ENCODE data around the gene SNRPE. TPM values are rescaled to one million over a fixed set of nuclear protein-coding genes. Genes with fewer than 3 reads are reported as not detected.
"Not testable (repeated sequence)": the region's sequence is repeated elsewhere in the genome, so short reads cannot be mapped to it uniquely, and the experiment has no call there.

The SNRPE gene
- total RNA-seq, 1 experiment from 2014 or later = 288 TPM

DNA sequence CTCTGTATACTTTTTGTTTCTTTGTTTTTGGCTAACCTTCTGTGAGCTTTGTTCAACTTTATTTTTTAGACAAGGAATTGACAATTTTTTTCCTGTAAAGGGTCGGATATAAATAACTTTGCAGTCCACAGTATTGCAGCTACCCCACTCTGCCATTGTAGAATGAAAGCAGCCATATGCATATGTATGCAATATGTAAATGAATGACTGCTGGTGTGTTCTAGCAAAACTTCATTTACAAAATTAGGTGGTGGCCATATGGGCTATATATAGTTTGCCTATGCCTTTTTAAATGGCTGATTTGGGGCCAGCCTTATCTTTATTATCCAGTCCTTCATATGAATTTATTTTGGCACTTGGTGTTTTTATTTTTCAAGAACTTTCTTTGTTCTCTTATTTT lies 18.0 kb upstream of the SNRPE start:
- Histone ChIP-seq H3K4me2 (ENCODE audit: low read length) (no peak overlapping the region), H4K20me1 (ENCODE audit: insufficient read depth) (0 out of 2 replicates have a peak, but pooled peaks cover 4% of the 10 kb centered on the region), H3K9me2 (ENCODE audit: insufficient read depth) (no peaks in the 10 kb centered on the region), H3K36me3 (ENCODE audit: control insufficient read depth in 1 of 2, insufficient read depth in 2 of 2, low read length in 2 of 2) (peaks cover 41 to 52% of the 10 kb centered on the region in 2 experiments), H3K9me3 (ENCODE audit: control insufficient read depth in 1 of 2, insufficient read depth in 1 of 2, low read depth in 1 of 2, low read length in 2 of 2) (no peaks in the 10 kb centered on the region), H3K4me3 (replicated peaks in 1 of 2; ENCODE audit: low read depth in 1 of 2, low read length in 2 of 2) (no peak overlapping the region), H3K79me2 (ENCODE audit: insufficient read depth, low read length) (peaks cover 15% of the 10 kb centered on the region; the same call in 1 of the 2 replicates), H3K27me3 (ENCODE audit: insufficient read depth, low read length) (no peaks in the 10 kb centered on the region), H2AFZ (ENCODE audit: low read depth, low read length, poor library complexity, severe bottlenecking) (no peak overlapping the region), H3K4me1 (ENCODE audit: control insufficient read depth in 1 of 2, insufficient read depth in 2 of 2, low read length in 2 of 2) (no peaks in the 10 kb centered on the region), H3K9ac (ENCODE audit: low read length) (no peak overlapping the region), H3K27ac (ENCODE audit: low read depth, low read length) (no peak overlapping the region)
- RAD21 ChIA-PET (ENCODE audit: low non-redundant PET in 1 of 2, low total read pairs in 2 of 2, uncharacterized antibody in 2 of 2, unreplicated experiment in 2 of 2) = no interaction called here
- no peak for DNase-seq (ENCODE audit: low read depth, low spot score)
- BruUV-seq (replicated peaks) = no TSS peak
- no peak for TF ChIP-seq ZNF274 (IDR thresholded peaks at IDR 0.05; ENCODE audit: low read depth, low read length)
- TF ChIP-seq, protein P1, sequence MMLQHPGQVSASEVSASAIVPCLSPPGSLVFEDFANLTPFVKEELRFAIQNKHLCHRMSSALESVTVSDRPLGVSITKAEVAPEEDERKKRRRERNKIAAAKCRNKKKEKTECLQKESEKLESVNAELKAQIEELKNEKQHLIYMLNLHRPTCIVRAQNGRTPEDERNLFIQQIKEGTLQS (IDR thresholded peaks at IDR 0.05) = no peak
- no peak for TF ChIP-seq RAD21 (IDR thresholded peaks at IDR 0.05; ENCODE audit: low read depth)
- TF ChIP-seq FOSL1 (IDR thresholded peaks at IDR 0.05; ENCODE audit: low read depth) = no peak
- TF ChIP-seq, protein P2, sequence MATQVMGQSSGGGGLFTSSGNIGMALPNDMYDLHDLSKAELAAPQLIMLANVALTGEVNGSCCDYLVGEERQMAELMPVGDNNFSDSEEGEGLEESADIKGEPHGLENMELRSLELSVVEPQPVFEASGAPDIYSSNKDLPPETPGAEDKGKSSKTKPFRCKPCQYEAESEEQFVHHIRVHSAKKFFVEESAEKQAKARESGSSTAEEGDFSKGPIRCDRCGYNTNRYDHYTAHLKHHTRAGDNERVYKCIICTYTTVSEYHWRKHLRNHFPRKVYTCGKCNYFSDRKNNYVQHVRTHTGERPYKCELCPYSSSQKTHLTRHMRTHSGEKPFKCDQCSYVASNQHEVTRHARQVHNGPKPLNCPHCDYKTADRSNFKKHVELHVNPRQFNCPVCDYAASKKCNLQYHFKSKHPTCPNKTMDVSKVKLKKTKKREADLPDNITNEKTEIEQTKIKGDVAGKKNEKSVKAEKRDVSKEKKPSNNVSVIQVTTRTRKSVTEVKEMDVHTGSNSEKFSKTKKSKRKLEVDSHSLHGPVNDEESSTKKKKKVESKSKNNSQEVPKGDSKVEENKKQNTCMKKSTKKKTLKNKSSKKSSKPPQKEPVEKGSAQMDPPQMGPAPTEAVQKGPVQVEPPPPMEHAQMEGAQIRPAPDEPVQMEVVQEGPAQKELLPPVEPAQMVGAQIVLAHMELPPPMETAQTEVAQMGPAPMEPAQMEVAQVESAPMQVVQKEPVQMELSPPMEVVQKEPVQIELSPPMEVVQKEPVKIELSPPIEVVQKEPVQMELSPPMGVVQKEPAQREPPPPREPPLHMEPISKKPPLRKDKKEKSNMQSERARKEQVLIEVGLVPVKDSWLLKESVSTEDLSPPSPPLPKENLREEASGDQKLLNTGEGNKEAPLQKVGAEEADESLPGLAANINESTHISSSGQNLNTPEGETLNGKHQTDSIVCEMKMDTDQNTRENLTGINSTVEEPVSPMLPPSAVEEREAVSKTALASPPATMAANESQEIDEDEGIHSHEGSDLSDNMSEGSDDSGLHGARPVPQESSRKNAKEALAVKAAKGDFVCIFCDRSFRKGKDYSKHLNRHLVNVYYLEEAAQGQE (IDR thresholded peaks at IDR 0.05; ENCODE audit: low read depth) = no peak
- no peak for TF ChIP-seq TCF7L2 (IDR thresholded peaks at IDR 0.05; ENCODE audit: borderline replicate concordance, extremely low read depth, insufficient read depth, insufficient read length)
- TF ChIP-seq SIN3A (IDR thresholded peaks at IDR 0.05; ENCODE audit: low read depth) = no peak
- no peak for TF ChIP-seq ELF1 (IDR thresholded peaks at IDR 0.05; ENCODE audit: borderline replicate concordance, low read depth)
- CTCF ChIA-PET = interaction anchor here (0.7 kb wide), 1 partner anchor 319 kb away, joined by 3 read pairs; no protein-coding TSS in a partner anchor
- intact Hi-C loops (cut with micrococcal nuclease) = no loop called here
- ATAC-seq = no peak
- POLR2A ChIA-PET = no interaction called here

DNA sequence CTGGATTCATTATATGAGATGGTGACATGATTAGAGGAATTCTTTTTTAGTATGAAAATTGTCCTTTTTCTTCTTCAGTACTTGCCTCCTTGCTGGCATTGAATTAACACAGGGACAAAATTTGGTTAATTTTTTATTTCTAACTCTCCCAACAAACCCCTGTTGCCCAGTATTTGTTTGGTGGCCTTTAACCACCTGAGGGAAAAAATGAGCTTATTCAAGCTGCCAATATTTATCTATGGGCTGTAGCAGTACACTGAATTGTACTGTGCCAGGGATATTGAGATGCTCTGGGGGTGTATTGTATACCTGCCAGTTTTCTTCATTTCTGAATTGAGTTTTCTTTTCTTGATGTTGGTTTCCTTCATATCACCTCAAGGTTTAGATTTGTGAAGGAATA lies 8.3 kb upstream of the SNRPE start:
- H3K4me3 ChIP-seq (replicated peaks in 1 of 2; ENCODE audit: low read depth in 1 of 2, low read length in 2 of 2); DNase-seq (ENCODE audit: low read depth, low spot score); BruUV-seq (replicated peaks); POLR2A ChIA-PET; H4K20me1 ChIP-seq (ENCODE audit: insufficient read depth); H3K27me3 ChIP-seq (ENCODE audit: insufficient read depth, low read length); intact Hi-C loops (cut with micrococcal nuclease); H3K27ac ChIP-seq (ENCODE audit: low read depth, low read length); H3K4me1 ChIP-seq (ENCODE audit: control insufficient read depth in 1 of 2, insufficient read depth in 2 of 2, low read length in 2 of 2); ATAC-seq; RAD21 ChIA-PET (ENCODE audit: low non-redundant PET in 1 of 2, low total read pairs in 2 of 2, uncharacterized antibody in 2 of 2, unreplicated experiment in 2 of 2); H3K9ac ChIP-seq (ENCODE audit: low read length); H3K4me2 ChIP-seq (ENCODE audit: low read length); H3K9me2 ChIP-seq (ENCODE audit: insufficient read depth); H2AFZ ChIP-seq (ENCODE audit: low read depth, low read length, poor library complexity, severe bottlenecking); H3K9me3 ChIP-seq (ENCODE audit: control insufficient read depth in 1 of 2, insufficient read depth in 1 of 2, low read depth in 1 of 2, low read length in 2 of 2); H3K79me2 ChIP-seq (ENCODE audit: insufficient read depth, low read length): not testable (repeated sequence)
- CTCF ChIA-PET = interaction anchor here (1.6 kb wide), 1 partner anchor 275 kb away, joined by 7 read pairs; no protein-coding TSS in a partner anchor
- H3K36me3 ChIP-seq (ENCODE audit: control insufficient read depth in 1 of 2, insufficient read depth in 2 of 2, low read length in 2 of 2) = peaks cover 38 to 49% of the 10 kb centered on the region in 2 experiments
